ENCODE results near the gene GRIK5.

GRCh38 chr19:42092350-42092749, 22.3 kb upstream of the GRIK5 start:
- peak; percentile 31; the same call in 1 of the 2 replicates for TF ChIP-seq CTCF (conservative IDR thresholded peaks at IDR 0.05)
- TF ChIP-seq ZFX (IDR thresholded peaks at IDR 0.05), result no peak
